ENCODE data around the gene TNS1. TPM values are rescaled to one million over a fixed set of nuclear protein-coding genes. Genes with fewer than 3 reads are reported as not detected.

The TNS1 gene
- total RNA-seq, 1 experiment from 2014 or later, result 0.49 TPM

DNA sequence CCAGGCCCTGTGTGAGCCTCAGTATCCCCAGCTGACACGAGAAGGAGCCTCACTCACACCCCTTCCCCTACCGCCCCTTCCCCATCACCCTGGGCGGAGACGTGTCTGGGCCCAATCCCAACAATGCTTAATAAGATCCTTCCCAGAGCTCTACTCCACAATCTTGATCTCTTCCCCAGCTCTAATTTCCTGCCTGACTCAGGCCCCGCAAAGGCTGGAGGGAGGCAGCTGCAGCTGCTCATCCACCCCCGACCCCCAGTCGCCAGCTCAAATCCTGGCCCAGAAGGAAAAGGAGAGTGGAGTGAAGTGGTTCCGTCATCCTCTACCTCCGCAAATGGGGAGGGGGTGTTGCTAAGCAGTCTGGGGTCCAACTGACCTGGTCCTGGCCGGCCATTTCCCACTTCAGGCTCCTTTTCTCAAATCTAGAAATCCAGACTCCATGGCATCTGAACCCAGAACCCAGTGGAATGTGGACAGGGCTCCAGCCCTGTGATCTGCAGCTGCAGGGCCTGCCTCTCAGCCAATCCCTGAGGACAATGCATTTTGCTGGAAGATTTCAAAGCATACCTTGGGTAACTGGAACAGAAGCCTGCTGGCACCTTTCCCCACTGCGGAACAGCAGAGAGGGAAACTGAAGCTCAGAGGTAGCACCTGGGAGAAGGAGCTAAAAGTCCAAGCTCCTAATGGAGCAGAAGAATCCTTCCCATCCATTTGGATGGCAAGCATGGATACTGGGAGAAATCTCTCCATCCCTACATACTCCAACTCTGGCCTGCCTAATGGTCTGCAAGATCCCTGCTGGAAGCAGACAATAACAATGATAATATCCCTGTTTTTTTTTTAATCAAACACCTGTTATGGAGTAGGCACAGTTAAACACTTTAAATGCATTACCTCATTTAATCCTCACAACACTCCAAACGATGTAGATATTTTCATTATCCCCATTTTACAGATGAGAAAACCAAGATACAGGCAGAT is 5.6 kb upstream of the TNS1 start:
- Histone ChIP-seq H3K4me3 (ENCODE audit: low read depth in 2 of 2, low read length in 2 of 2) (no peak overlapping the region), H3K4me1 (ENCODE audit: control insufficient read depth, insufficient read depth, low read length) (no peaks in the 10 kb centered on the region), H3K9me3 (ENCODE audit: control insufficient read depth, insufficient read depth, low read depth, low read length) (no peaks in the 10 kb centered on the region), H3K27me3 (ENCODE audit: control insufficient read depth, insufficient read depth, low read length) (peaks cover 17% of the 10 kb centered on the region), H3K36me3 (ENCODE audit: control insufficient read depth, insufficient read depth, low read length) (no peaks in the 10 kb centered on the region), H3K27ac (ENCODE audit: low read length) (no peak overlapping the region)
- ATAC-seq, result no peak
- in situ Hi-C loops (cut with HindIII; ENCODE audit: low pct_unique_long_range_greater_than_20kb, low sequenced_read_pairs) (no loop called here), intact Hi-C loops (cut with micrococcal nuclease; ENCODE audit: unreplicated experiment) (no loop called here)
- POLR2A ChIA-PET, result interaction anchor here (0.5 to 0.7 kb wide), 2 partner anchors 16 to 1792 kb away, joined by 4 to 7 read pairs; no protein-coding TSS in a partner anchor
- BruUV-seq (replicated peaks), result no TSS peak
- CTCF ChIA-PET, result no interaction called here
- TF ChIP-seq TCF7L2 (IDR thresholded peaks at IDR 0.05; ENCODE audit: low read depth, low read length), result no peak
- no peak for TF ChIP-seq SIN3A (IDR thresholded peaks at IDR 0.05; ENCODE audit: borderline replicate concordance, insufficient read depth, low read depth, low read length)
- no peak for DNase-seq (ENCODE audit: low read depth, low spot score)

DNA sequence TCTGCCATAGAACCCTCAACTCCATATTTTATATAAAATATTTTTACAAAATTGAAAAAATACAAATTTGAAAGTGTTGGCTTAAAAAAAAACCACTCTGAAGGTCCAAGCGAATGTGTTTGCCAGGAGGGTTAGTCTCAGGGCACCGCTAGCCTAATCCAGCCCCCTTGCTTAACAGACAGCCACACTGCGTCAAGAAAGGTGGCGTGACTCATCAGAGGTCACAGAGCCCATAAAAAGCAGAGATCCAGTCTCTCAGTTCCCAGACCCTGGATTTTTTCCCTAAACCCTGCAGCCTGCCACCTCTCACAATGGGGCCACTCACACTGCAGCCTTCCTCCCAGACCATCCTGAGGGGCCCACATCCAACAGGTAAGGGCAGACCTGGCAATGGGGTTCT is 3.9 kb upstream of the TNS1 start:
- Histone ChIP-seq H3K27me3 (ENCODE audit: control insufficient read depth, insufficient read depth, low read length) (peaks cover 17% of the 10 kb centered on the region), H3K9me3 (ENCODE audit: control insufficient read depth, insufficient read depth, low read depth, low read length) (no peaks in the 10 kb centered on the region), H3K36me3 (ENCODE audit: control insufficient read depth, insufficient read depth, low read length) (no peaks in the 10 kb centered on the region), H3K4me3 (ENCODE audit: low read depth in 2 of 2, low read length in 2 of 2) (no peak overlapping the region), H3K27ac (ENCODE audit: low read length) (no peak overlapping the region), H3K4me1 (ENCODE audit: control insufficient read depth, insufficient read depth, low read length) (no peaks in the 10 kb centered on the region)
- TF ChIP-seq, protein P1, sequence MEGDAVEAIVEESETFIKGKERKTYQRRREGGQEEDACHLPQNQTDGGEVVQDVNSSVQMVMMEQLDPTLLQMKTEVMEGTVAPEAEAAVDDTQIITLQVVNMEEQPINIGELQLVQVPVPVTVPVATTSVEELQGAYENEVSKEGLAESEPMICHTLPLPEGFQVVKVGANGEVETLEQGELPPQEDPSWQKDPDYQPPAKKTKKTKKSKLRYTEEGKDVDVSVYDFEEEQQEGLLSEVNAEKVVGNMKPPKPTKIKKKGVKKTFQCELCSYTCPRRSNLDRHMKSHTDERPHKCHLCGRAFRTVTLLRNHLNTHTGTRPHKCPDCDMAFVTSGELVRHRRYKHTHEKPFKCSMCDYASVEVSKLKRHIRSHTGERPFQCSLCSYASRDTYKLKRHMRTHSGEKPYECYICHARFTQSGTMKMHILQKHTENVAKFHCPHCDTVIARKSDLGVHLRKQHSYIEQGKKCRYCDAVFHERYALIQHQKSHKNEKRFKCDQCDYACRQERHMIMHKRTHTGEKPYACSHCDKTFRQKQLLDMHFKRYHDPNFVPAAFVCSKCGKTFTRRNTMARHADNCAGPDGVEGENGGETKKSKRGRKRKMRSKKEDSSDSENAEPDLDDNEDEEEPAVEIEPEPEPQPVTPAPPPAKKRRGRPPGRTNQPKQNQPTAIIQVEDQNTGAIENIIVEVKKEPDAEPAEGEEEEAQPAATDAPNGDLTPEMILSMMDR (IDR thresholded peaks at IDR 0.05), result no peak
- TF ChIP-seq SIN3A (IDR thresholded peaks at IDR 0.05; ENCODE audit: borderline replicate concordance, insufficient read depth, low read depth, low read length) (no peak), TCF7L2 (IDR thresholded peaks at IDR 0.05; ENCODE audit: low read depth, low read length) (no peak), POLR2AphosphoS5 (IDR thresholded peaks at IDR 0.05; ENCODE audit: low read depth, low read length) (no peak)
- TF ChIP-seq, protein P2, sequence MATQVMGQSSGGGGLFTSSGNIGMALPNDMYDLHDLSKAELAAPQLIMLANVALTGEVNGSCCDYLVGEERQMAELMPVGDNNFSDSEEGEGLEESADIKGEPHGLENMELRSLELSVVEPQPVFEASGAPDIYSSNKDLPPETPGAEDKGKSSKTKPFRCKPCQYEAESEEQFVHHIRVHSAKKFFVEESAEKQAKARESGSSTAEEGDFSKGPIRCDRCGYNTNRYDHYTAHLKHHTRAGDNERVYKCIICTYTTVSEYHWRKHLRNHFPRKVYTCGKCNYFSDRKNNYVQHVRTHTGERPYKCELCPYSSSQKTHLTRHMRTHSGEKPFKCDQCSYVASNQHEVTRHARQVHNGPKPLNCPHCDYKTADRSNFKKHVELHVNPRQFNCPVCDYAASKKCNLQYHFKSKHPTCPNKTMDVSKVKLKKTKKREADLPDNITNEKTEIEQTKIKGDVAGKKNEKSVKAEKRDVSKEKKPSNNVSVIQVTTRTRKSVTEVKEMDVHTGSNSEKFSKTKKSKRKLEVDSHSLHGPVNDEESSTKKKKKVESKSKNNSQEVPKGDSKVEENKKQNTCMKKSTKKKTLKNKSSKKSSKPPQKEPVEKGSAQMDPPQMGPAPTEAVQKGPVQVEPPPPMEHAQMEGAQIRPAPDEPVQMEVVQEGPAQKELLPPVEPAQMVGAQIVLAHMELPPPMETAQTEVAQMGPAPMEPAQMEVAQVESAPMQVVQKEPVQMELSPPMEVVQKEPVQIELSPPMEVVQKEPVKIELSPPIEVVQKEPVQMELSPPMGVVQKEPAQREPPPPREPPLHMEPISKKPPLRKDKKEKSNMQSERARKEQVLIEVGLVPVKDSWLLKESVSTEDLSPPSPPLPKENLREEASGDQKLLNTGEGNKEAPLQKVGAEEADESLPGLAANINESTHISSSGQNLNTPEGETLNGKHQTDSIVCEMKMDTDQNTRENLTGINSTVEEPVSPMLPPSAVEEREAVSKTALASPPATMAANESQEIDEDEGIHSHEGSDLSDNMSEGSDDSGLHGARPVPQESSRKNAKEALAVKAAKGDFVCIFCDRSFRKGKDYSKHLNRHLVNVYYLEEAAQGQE (IDR thresholded peaks at IDR 0.05; ENCODE audit: insufficient read depth in 1 of 2, low read depth in 2 of 2, low read length in 1 of 2), result no peak
- intact Hi-C loops (cut with micrococcal nuclease; ENCODE audit: unreplicated experiment), result no loop called here
- ChIA-PET POLR2A (interaction anchor here (0.6 kb wide), 1 partner anchor 224 kb away, joined by 3 read pairs; no protein-coding TSS in a partner anchor), CTCF (no interaction called here)
- no TSS peak for BruUV-seq (replicated peaks)
- DNase-seq (ENCODE audit: low read depth, low spot score) (no peak), ATAC-seq (no peak)
- in situ Hi-C loops (cut with HindIII; ENCODE audit: low pct_unique_long_range_greater_than_20kb, low sequenced_read_pairs), result no loop called here

DNA sequence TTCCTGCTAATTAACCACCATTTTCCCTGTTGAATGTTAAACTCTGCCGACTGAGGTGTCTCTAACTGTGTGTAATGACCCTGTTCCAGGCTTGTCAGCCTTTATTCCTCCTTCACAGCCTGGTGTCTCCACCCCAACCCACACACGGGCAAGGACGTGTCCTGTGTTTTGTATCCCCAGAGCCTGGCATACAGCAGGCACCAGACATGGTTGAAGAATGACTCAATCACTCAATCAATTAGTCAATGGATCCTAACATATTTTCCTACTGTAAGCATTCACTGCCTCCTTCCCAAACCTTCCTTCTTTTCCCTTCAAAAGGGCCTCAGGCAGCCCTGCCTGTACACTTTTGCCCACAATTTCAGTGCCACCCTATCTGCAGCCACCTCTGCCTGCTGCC is 2.7 kb upstream of the TNS1 start:
- ChIA-PET POLR2A (no interaction called here), CTCF (no interaction called here)
- Histone ChIP-seq H3K9me3 (ENCODE audit: control insufficient read depth, insufficient read depth, low read depth, low read length) (no peaks in the 10 kb centered on the region), H3K36me3 (ENCODE audit: control insufficient read depth, insufficient read depth, low read length) (no peaks in the 10 kb centered on the region), H3K27ac (ENCODE audit: low read length) (no peak overlapping the region), H3K27me3 (ENCODE audit: control insufficient read depth, insufficient read depth, low read length) (peaks cover 13% of the 10 kb centered on the region), H3K4me3 (ENCODE audit: low read depth in 2 of 2, low read length in 2 of 2) (no peak overlapping the region), H3K4me1 (ENCODE audit: control insufficient read depth, insufficient read depth, low read length) (no peaks in the 10 kb centered on the region)
- BruUV-seq (replicated peaks), result no TSS peak
- intact Hi-C loops (cut with micrococcal nuclease; ENCODE audit: unreplicated experiment), result no loop called here
- in situ Hi-C loops (cut with HindIII; ENCODE audit: low pct_unique_long_range_greater_than_20kb, low sequenced_read_pairs), result no loop called here
- TF ChIP-seq POLR2AphosphoS5 (IDR thresholded peaks at IDR 0.05; ENCODE audit: low read depth, low read length), result no peak
- TF ChIP-seq TCF7L2 (IDR thresholded peaks at IDR 0.05; ENCODE audit: low read depth, low read length), result no peak
- TF ChIP-seq, protein P1 (IDR thresholded peaks at IDR 0.05), result no peak
- no peak for TF ChIP-seq SIN3A (IDR thresholded peaks at IDR 0.05; ENCODE audit: borderline replicate concordance, insufficient read depth, low read depth, low read length)
- TF ChIP-seq, protein P2 (IDR thresholded peaks at IDR 0.05; ENCODE audit: insufficient read depth in 1 of 2, low read depth in 2 of 2, low read length in 1 of 2), result no peak
- DNase-seq (ENCODE audit: low read depth, low spot score), result no peak
- no peak for ATAC-seq

All from Panc1 (cell line).